Measurements from ENCODE around the gene PAQR4.
"Not testable (repeated sequence)": the region's sequence is repeated elsewhere in the genome, so short reads cannot be mapped to it uniquely, and the experiment has no call there.

Gene PAQR4

GRCh38 chr16:2943716-2944115 lies 25.4 kb upstream of the PAQR4 start:
- DNase-seq (ENCODE audit: low spot score): not testable (repeated sequence)

- no peak for DNase-seq (ENCODE audit: low spot score)
Measured at GRCh38 chr16:2946649-2947048, 22.5 kb upstream of the PAQR4 start.

DNA sequence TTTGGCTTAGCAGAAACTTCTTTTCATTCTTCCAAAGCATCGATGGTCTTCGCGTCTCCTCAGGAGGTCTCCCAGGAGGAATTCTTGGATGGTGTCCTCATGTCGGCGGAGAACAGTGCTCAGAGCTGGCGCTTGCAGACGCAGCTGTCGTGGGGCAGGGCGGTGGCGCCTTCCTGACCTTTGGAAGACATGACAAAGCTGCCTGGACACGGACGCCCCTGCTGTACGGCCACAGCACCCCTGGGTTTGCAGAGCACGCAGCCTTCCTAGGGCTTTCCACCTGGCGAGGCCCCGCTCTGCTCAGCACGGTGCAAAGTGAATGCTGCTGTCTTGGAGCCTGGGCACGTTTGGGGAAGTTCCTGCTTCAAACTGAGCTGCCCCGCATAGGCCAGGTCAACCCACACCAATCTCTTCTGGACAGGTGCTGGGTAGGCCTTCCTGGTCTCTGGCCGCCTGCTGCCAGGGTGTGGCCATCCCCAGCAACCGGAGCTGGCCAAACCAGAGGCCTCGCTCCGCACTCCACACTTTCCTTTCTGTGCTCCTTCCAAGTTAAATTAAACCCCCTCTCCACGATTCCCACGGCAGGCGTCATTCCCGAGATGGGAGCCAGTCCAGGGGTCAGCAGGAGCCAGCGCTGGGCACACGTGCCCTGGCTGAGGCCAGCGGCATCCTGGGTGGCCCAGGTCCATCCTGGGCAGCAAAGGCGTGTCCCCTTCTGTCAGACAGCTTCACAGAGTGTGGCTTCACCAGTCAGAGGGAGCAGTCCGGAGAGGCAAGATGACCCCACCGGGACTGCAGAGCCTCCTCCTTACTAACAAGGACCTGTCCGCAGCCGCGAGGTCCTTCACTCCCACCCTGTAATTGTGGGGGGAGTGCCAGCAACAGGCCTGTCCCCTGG lies 20.1 kb upstream of the PAQR4 start:
- DNase-seq (ENCODE audit: low spot score): no peak

GRCh38 chr16:2949705-2950352 lies 19.3 kb upstream of the PAQR4 start:
- no peak for DNase-seq (ENCODE audit: low spot score)

GRCh38 chr16:2950353-2950724 lies 18.8 kb upstream of the PAQR4 start:
- DNase-seq (ENCODE audit: low spot score): no peak

- DNase-seq (ENCODE audit: low spot score): no peak
Measured at GRCh38 chr16:2950773-2951172, 18.4 kb upstream of the PAQR4 start.

DNA sequence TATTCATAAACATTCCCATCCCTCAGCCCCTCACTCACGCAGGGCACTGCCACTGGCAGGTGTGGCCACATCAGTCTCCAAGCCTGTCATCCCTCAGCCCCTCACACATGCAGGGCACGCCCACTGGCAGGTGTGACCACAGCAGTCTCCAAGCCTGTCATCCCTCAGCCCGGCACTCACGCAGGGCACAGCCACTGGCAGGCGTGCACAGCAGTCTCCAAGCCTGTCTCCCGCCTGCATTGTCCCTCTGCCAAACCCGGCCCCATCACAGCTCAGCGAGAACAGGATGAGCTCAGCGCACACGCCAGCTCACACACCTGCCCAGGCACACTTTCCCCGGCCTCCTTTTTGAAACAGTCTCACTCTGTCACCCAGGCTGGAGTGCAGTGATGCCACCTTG lies 16.5 kb upstream of the PAQR4 start:
- DNase-seq (ENCODE audit: low spot score): no peak

DNA sequence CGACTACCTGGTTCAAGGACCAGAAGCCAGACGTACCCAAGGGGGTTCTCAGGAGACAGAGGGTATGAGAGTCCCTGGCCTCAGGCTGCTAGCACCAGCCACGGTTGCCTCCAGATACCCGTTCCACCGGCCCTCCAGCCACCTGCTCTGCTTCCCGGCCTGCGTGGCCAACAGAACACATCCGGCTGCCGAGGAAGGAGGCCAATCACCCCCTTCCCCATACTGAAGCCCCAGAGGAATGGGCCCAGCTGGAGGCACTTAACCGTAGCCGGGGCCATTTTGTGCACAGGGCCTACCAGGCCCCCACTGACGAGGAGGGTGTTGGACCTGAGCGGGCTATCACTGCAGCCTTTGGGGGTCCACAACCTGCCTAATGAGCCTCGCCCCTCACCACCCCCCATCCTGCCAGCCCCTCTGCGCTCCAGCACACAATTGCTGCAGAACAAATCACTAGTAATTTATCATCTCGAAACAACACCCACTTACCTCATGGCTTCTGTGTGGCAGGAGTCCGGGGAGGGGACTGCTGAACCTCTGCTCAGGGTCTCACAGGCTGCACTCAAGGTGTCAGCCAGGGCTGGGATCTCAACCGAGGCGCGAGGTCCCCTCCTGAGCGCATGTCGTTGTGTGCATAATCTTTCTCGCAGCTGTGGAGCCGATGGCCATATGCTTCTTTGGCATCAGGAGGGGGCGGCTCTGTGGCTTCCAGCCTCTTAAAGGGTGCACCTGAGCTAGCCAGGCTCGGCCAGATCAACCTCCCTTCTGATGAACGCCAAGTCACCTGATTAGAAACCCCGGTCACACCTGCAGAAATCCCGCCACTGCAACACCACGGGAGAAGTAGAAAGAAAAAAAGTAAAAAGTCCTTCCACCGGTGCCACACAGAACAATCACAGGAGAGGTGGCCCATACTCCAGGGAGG lies 15.2 kb upstream of the PAQR4 start:
- DNase-seq (ENCODE audit: low spot score): no peak

DNA sequence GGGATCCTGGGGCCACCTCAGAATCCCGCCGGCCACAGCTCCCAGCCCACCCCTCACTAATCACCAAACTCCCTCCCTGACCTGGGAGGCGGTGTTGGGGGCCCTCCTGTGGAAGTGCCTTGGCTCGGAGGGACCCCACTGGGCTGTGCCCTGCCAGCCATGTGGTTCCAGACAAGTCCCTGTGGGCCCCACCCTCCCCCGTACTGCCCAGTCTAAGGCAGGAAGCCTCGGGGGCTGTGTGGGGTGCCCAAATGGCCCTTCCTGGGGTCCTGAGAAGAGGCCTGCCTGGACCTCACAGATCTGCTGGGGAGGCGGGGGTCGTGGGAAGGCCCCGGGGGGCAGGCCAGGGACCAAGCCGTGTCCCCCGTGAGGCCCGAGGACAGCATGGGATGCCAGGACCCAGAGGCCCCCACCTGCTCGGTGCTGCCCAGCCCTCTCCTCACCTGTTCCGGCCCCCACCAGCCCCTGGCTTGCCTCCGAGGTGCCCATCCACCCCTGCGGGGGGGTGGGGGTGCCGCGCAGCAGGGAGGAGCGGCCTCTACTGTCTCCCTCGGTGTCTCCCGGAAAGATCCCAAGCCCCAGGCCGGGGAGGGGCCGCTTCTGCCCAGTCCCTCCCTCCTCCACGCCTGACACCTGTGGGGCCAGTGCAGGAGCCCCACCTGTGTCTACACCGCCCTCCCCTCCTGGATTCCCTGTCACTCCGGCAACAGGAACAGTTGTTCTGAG lies 14.3 kb upstream of the PAQR4 start:
- DNase-seq (ENCODE audit: low spot score): no peak

- no peak for DNase-seq (ENCODE audit: low spot score)
Measured at GRCh38 chr16:2955438-2955778, 13.7 kb upstream of the PAQR4 start.

DNA sequence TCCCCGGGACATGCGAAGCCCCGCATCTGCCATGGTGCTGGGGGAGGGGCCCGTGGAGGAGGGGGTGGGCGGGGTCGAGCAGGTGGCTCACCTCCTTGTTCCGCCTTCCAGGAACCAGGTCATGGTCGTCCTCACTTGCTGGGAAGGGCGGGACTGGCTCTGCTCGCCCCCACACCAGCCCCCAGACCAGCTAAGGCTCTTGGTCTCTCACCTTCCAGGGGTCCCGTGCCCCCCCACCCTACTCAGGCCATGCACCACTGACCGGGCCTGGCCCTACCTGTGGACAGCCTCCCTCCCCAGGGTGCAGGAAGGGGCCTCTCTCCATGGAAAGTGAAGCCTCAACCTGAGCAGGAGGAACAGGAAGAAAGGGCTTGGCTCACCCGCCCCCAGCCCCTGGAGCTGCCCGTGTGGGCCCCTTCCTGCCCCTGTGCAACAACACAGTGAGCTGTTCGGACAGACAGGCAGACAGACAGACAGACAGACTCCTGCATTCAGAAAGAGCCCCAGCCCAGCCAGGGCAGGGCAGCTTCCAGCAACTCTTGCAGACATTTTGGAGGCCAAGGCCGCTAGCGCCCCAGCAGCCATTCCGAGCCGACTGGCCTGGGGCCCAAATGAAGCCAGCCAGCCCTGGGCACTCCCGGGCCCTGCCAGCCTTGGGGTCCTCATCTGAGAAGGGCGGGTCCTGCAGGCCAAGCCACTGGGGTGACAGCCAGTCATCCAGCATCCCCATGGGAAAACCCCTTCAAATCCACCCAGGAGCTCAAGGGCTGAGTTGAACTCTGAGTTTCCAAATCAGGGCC lies 13.2 kb upstream of the PAQR4 start:
- DNase-seq (ENCODE audit: low spot score): no peak

DNA sequence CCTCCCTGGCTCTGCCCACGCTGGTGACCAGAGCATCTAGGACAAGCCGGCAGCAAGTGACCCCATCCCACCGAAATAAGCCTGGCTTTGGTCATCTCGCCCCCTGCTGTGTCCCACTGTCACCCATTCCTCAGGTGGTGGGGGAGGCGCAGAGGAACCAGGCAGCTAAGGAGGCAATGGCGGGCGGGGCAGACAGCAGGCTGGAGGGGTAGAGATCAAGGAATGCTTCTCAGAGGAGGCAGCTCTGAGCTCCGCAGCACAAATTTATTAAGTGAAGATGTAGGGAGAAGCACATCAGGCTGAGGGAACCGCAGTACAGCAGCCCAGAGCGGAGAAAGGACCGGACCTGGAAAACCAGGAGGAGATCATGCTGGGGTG lies 12.6 kb upstream of the PAQR4 start:
- no peak for DNase-seq (ENCODE audit: low spot score)

DNA sequence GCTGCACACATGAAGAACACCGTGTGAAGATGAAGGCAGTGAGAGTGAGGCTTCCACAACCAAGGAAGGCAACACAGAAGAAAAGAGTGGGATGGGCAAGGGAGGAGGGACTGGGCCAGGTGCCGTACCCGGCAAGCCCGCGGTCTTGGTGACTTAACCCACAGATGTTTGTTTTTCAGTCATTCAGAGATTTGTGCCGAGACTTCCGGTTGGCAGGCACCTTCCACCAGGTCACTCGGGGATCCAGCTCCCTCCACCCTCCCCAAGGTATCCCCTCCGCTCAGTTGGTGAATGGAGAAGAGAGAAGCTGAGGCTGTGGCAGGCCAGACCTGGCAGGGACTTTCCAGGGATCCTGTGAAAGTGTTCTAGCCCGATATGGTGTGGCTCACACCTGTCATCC lies 9.9 kb upstream of the PAQR4 start:
- no peak for DNase-seq (ENCODE audit: low spot score)

DNA sequence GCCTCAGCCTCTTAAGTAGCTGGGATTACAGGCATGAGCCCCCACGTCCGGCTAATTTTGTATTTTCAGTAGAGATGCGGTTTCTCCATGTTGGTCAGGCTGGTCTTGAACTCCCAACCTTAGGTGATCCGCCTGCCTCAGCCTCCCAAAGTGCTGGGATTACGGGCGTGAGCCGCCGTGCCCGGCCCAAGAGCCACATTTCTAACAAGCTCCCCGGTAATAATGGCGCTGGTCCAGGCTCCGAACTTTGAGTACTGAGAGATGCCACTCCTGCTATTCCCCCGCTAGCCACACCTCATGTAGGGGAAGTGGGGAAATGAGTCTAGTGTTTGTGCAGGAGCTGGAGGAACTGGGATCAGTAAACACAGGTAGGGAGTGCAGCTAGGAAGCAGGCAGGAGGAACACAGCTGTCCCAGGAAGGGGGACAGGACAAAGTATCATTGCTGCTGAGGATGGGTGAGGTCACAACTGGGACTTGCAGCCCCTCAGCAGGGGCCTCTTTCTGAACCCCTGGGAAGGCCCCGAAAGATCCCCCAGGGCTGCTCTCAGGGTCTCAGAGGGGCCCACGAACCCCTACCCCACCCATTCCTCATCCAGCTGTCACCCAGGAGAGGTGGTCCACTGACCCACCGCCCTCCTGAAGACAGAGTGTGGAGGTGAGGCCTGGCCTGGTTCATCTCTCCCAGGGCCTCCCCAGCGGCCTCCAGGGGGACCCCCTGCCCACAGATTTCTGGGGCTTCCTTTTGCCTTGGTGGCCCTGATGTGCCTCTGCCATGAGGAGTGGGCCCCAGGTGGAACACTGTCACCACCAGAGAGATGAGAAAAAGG lies 8.8 kb upstream of the PAQR4 start:
- DNase-seq (ENCODE audit: low spot score): no peak

GRCh38 chr16:2962334-2963073 lies 6.6 kb upstream of the PAQR4 start:
- no peak for DNase-seq (ENCODE audit: low spot score)

GRCh38 chr16:2963074-2963722 lies 6.0 kb upstream of the PAQR4 start:
- no peak for DNase-seq (ENCODE audit: low spot score)

DNA sequence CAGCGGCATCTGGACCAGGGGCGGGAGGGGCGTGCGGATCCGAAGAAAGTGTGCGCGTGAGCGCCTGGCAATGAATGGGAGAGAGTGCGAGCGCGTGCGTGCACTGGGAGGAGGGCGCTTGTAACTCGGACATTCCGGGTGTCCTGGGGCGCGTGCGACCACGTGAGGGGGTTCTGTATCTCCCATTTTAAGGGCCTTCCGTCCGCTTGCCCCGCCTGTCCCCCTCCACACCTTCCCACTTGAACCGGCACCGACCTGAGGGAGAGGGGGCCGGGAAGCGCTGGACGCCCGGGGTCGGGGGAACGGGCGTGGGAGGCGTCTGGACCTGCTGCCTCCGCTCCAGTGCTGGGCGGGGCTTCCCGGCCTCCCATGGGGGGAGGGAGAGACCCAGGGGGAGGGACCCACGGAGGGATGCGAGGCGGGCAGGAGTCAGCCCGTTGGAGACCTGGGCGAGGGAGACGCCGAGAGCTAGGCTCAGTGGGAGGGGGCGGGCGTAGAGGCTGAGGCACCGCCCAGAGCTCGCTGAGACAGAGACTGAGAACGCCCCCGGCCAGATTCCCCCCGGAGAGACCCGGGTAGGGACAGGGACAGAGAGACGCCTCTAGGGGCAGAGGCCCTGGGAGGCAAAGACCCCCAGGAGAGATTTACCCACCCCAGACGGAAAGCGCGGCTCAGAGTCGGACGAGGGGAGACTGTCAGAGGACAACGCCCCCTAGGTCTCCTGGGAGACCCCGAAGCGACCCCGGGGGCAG lies 5.2 kb upstream of the PAQR4 start, which contains the start of gene KREMEN2:
KREMEN2 (plus strand) TSS at position 553 of the 752 bp plus-strand sequence. CDS start 246 bp downstream, outside the sequence.
- DNase-seq (ENCODE audit: low spot score): no peak

Data from AG08395 (cell line).